Fibroblast of lung (primary cell): Measurements from ENCODE around the gene NEFH. TPM values are rescaled to one million over a fixed set of nuclear protein-coding genes. Genes with fewer than 3 reads are reported as not detected.

Experiments
- DNase-seq, 2 donors: peaks; one replicate each; pipeline versions ENCODE4 v3.0.0 to v3.0.0-alpha.2; 2010; ENCODE audit warnings: low read depth in 2 of 2
- H2AFZ ChIP-seq: 2 replicates; pipeline ENCODE4 v1.5.1; 2012; ENCODE audit warnings: low read length, control low read depth, inconsistent platforms
- H3K27ac ChIP-seq: 2 replicates; pipeline ENCODE4 v1.5.1; 2011; ENCODE audit warnings: low read length, control low read depth; ENCODE audit not compliant: insufficient read depth
- H3K27me3 ChIP-seq: 2 replicates; pipeline ENCODE4 v1.5.1; 2011; ENCODE audit warnings: mild to moderate bottlenecking, low read length; ENCODE audit not compliant: control insufficient read depth, insufficient read depth
- H3K36me3 ChIP-seq: 2 replicates; pipeline ENCODE4 v1.5.1; 2011; ENCODE audit warnings: low read length; ENCODE audit not compliant: control insufficient read depth, insufficient read depth
- H3K4me1 ChIP-seq: 2 replicates; pipeline ENCODE4 v1.5.1; 2011; ENCODE audit warnings: low read length; ENCODE audit not compliant: control insufficient read depth, insufficient read depth; ENCODE audit errors: extremely low read depth
- H3K4me2 ChIP-seq: 2 replicates; pipeline ENCODE4 v1.5.1; 2011; ENCODE audit warnings: low read length, control low read depth; ENCODE audit not compliant: insufficient read depth; ENCODE audit errors: extremely low read depth
- H3K4me3 ChIP-seq, 4 experiments: fragments of 200-600 bp in 1 of 4; sonication (generic) in 1 of 4; replicated peaks in 1 of 4; 2 replicates each; pipeline ENCODE4 v1.5.1; 2011 to 2016; ENCODE audit warnings: low read length in 4 of 4, low read depth in 3 of 4, mild to moderate bottlenecking in 3 of 4, control low read depth in 2 of 4, inconsistent platforms in 1 of 4, mixed read lengths in 1 of 4; ENCODE audit not compliant: insufficient read depth in 1 of 4; ENCODE audit errors: control extremely low read depth in 1 of 4
- H3K79me2 ChIP-seq: 2 replicates; pipeline ENCODE4 v1.5.1; 2012; ENCODE audit warnings: mild to moderate bottlenecking, low read length, inconsistent platforms; ENCODE audit not compliant: control insufficient read depth, insufficient read depth
- H3K9ac ChIP-seq: 2 replicates; pipeline ENCODE4 v1.5.1; 2011; ENCODE audit warnings: mild to moderate bottlenecking, low read length, control low read depth; ENCODE audit not compliant: insufficient read depth
- H3K9me3 ChIP-seq: 2 replicates; pipeline ENCODE4 v1.5.1; 2012; ENCODE audit warnings: low read depth, low read length; ENCODE audit not compliant: control insufficient read depth, insufficient read depth
- H4K20me1 ChIP-seq: 2 replicates; pipeline ENCODE4 v1.5.1; 2011; ENCODE audit warnings: low read length; ENCODE audit not compliant: control insufficient read depth, insufficient read depth; ENCODE audit errors: extremely low read depth
- CTCF ChIP-seq, 2 donors: IDR thresholded peaks in 1 of 2; conservative IDR thresholded peaks in 1 of 2; 1 replicate in 1 of 2; 2 replicates in 1 of 2; pipeline ENCODE4 v1.5.1; 2011 to 2012; ENCODE audit warnings: low read length in 2 of 2, control low read depth in 1 of 2, inconsistent platforms in 1 of 2, low read depth in 1 of 2, mild to moderate bottlenecking in 1 of 2
- EZH2 ChIP-seq: IDR thresholded peaks from 2 replicates; pipeline ENCODE4 v1.5.1; 2012; ENCODE audit warnings: low read length, control low read depth, mild to moderate bottlenecking; ENCODE audit errors: missing control alignments
- polyA plus RNA-seq, 2 donors: library from polyadenylated mRNA; depleted of rRNA in 1 of 2; stranded (reverse) in 1 of 2; unstranded in 1 of 2; fragments of >200 nt; gene quantifications; 2 replicates each; pipeline ENCODE4 v1.2.1, GENCODE V29; 2011 to 2012; ENCODE audit warnings: missing spikeins in 1 of 2
- total RNA-seq: library from RNA; depleted of rRNA; stranded (reverse); fragments of >200 nt; gene quantifications from 2 replicates; pipeline ENCODE4 v1.2.1, GENCODE V29; 2014

Gene NEFH
- total and polyA plus RNA-seq, 2 donors (not counting 1 experiment from before 2014, with no cell fraction given): 0.17 to 0.37 TPM

GRCh38 chr22:29445508-29445907, 34.5 kb upstream of the NEFH start:
- no peaks in the 10 kb centered on the region for H3K36me3 ChIP-seq
- no peaks in the 10 kb centered on the region for H3K9me3 ChIP-seq
- TF ChIP-seq CTCF (conservative IDR thresholded peaks at IDR 0.05 in 1 of 2, IDR thresholded peaks at IDR 0.05 in 1 of 2; ENCODE audit: low read depth in 1 of 2, low read length in 2 of 2) (no peak), EZH2 (no peak)
- H4K20me1 ChIP-seq: no peaks in the 10 kb centered on the region
- no peak overlapping the region for H3K27ac ChIP-seq
- no peak overlapping the region for H3K9ac ChIP-seq
- no peaks in the 10 kb centered on the region for H3K4me1 ChIP-seq
- H3K79me2 ChIP-seq: no peaks in the 10 kb centered on the region
- no peak overlapping the region for H3K4me3 ChIP-seq
- no peaks in the 10 kb centered on the region for H3K27me3 ChIP-seq
- no peak overlapping the region for H3K4me2 ChIP-seq
- no peak for DNase-seq
- no peak overlapping the region for H2AFZ ChIP-seq

GRCh38 chr22:29447906-29448305, 32.1 kb upstream of the NEFH start:
- Histone ChIP-seq H3K4me3 (no peak overlapping the region), H2AFZ (no peak overlapping the region), H3K4me1 (no peaks in the 10 kb centered on the region), H3K27ac (no peak overlapping the region), H3K36me3 (no peaks in the 10 kb centered on the region), H3K9ac (no peak overlapping the region), H3K27me3 (no peaks in the 10 kb centered on the region), H3K4me2 (no peak overlapping the region), H3K9me3 (no peaks in the 10 kb centered on the region), H4K20me1 (no peaks in the 10 kb centered on the region), H3K79me2 (no peaks in the 10 kb centered on the region)
- no peak for DNase-seq
- TF ChIP-seq CTCF (conservative IDR thresholded peaks at IDR 0.05 in 1 of 2, IDR thresholded peaks at IDR 0.05 in 1 of 2; ENCODE audit: low read depth in 1 of 2, low read length in 2 of 2): no peak
- no peak for TF ChIP-seq EZH2

- H3K4me1 ChIP-seq: no peaks in the 10 kb centered on the region
- H3K4me2 ChIP-seq: no peak overlapping the region
- H3K27ac ChIP-seq: no peak overlapping the region
- no peak overlapping the region for H2AFZ ChIP-seq
- no peaks in the 10 kb centered on the region for H3K9me3 ChIP-seq
- DNase-seq: no peak
- no peaks in the 10 kb centered on the region for H3K27me3 ChIP-seq
- H3K9ac ChIP-seq: no peak overlapping the region
- H4K20me1 ChIP-seq: no peaks in the 10 kb centered on the region
- no peaks in the 10 kb centered on the region for H3K36me3 ChIP-seq
- H3K79me2 ChIP-seq: no peaks in the 10 kb centered on the region
- no peak for TF ChIP-seq EZH2
- no peak for TF ChIP-seq CTCF (conservative IDR thresholded peaks at IDR 0.05 in 1 of 2, IDR thresholded peaks at IDR 0.05 in 1 of 2; ENCODE audit: low read depth in 1 of 2, low read length in 2 of 2)
- no peak overlapping the region for H3K4me3 ChIP-seq
Observed at GRCh38 chr22:29449296-29449875, 30.6 kb upstream of the NEFH start.
